Measurements from ENCODE around the gene SLC34A2.

SLC34A2 gene

GRCh38 chr4:25727711-25728493 lies 72.3 kb downstream of the SLC34A2 start:
- DNase-seq, result no peak
